HepG2 (cell line): ENCODE measurements around the gene C1QTNF1. TPM values are rescaled to one million over a fixed set of nuclear protein-coding genes. Genes with fewer than 3 reads are reported as not detected.
A peak's percentile ranks its signal among the peaks of the same experiment; 100 is the strongest.

ENCODE experiments used
- ATAC-seq: fragments of 200-7000 bp; cut with Tn5 transposase; 3 replicates; pipeline ENCODE4 v1.9.1; 2020; ENCODE audit warnings: mild to moderate bottlenecking, moderate library complexity
- BruUV-seq: library from RNA; stranded (reverse); fragments of 400-500 nt; replicated peaks from 2 replicates; lab custom pipeline; 2021; lab: Mats Ljungman, UMichigan
- CTCF ChIA-PET: fragments of 300-600 bp; formaldehyde crosslinking; extraction: SDS; loops from one replicate; lab custom pipeline; 2021; ENCODE audit warnings: low total read pairs, inconsistent platforms, low intra/inter-chr PET ratio; lab: Yijun Ruan, JAX
- POLR2A ChIA-PET: fragments of 350-600 bp; sonication (Branson Sonifier 250); formaldehyde crosslinking; loops from one replicate; lab custom pipeline; 2020; ENCODE audit warnings: antibody characterized with exemption, inconsistent platforms; lab: Yijun Ruan, JAX
- DNase-seq: peaks from one replicate; pipeline ENCODE4 v3.0.0-alpha.2; 2015; ENCODE audit warnings: low spot score
- FAIRE-seq: peaks from 3 replicates; lab custom pipeline; 2011; peaks lifted over from hg19 to GRCh38; lab: Jason Lieb, UNC
- H2AFZ ChIP-seq: one replicate; pipeline ENCODE4 v1.6.1; 2011; ENCODE audit warnings: low read length, inconsistent platforms
- H3K27ac ChIP-seq: fragments of 300-600 bp; 3 replicates; pipeline ENCODE4 v1.8.0; 2011; ENCODE audit warnings: mixed run types, mild to moderate bottlenecking, mixed read lengths, low read length, inconsistent platforms; ENCODE audit not compliant: insufficient read depth; ENCODE audit errors: extremely low read length
- H3K27me3 ChIP-seq, 2 experiments: fragments of 200-600 bp in 1 of 2; 2 replicates in 1 of 2; 3 replicates in 1 of 2; pipeline versions ENCODE4 v1.6.0 to v1.8.0; 2011; ENCODE audit warnings: low read length in 2 of 2, mild to moderate bottlenecking in 2 of 2, moderate library complexity in 2 of 2, inconsistent platforms in 1 of 2; ENCODE audit not compliant: insufficient read depth in 2 of 2, control insufficient read depth in 1 of 2
- H3K36me3 ChIP-seq, 2 experiments: fragments of 200-600 bp in 1 of 2; replicated peaks in 1 of 2; 2 replicates in 1 of 2; 3 replicates in 1 of 2; pipeline versions ENCODE4 v1.5.1 to v1.8.0; 2011; ENCODE audit warnings: low read length in 2 of 2, inconsistent platforms in 1 of 2; ENCODE audit not compliant: insufficient read depth in 2 of 2, control insufficient read depth in 1 of 2
- H3K4me1 ChIP-seq: 2 replicates; pipeline ENCODE4 v1.5.1; 2012; ENCODE audit warnings: low read length, inconsistent platforms; ENCODE audit not compliant: insufficient read depth
- H3K4me2 ChIP-seq: 2 replicates; pipeline ENCODE4 v1.6.0; 2011; ENCODE audit warnings: low read depth, low read length, inconsistent platforms
- H3K4me3 ChIP-seq, 3 experiments: fragments of 200-600 bp in 1 of 3; sonication (generic), shearing (Covaris generic) in 1 of 3; replicated peaks in 1 of 3; 2 replicates each; pipeline ENCODE4 v1.5.1; 2011 to 2016; ENCODE audit warnings: low read length in 3 of 3, inconsistent platforms in 2 of 3, low read depth in 2 of 3, mild to moderate bottlenecking in 2 of 3, control low read depth in 1 of 3, mixed read lengths in 1 of 3; ENCODE audit not compliant: insufficient read depth in 1 of 3
- H3K79me2 ChIP-seq: one replicate; pipeline ENCODE4 v1.6.1; 2011; ENCODE audit warnings: low read length, inconsistent platforms; ENCODE audit not compliant: insufficient read depth
- H3K9ac ChIP-seq: 2 replicates; pipeline ENCODE4 v1.6.0; 2011; ENCODE audit warnings: mild to moderate bottlenecking, low read depth, low read length, inconsistent platforms; ENCODE audit not compliant: insufficient read depth
- H3K9me3 ChIP-seq: 2 replicates; pipeline ENCODE4 v1.5.1; 2012; ENCODE audit warnings: mild to moderate bottlenecking, low read length
- H4K20me1 ChIP-seq: 2 replicates; pipeline ENCODE4 v1.6.0; 2011; ENCODE audit warnings: inconsistent platforms, mild to moderate bottlenecking, low read length, moderate library complexity; ENCODE audit not compliant: insufficient read depth
- NKX3-1 ChIP-seq: sonication (generic); formaldehyde crosslinking; IDR thresholded peaks from 2 replicates; pipeline ENCODE4 v1.5.0; 2020; ENCODE audit warnings: missing genetic modification reagents
- RXRA ChIP-seq: sonication (generic); formaldehyde crosslinking; IDR thresholded peaks from 2 replicates; pipeline ENCODE4 v1.5.1; 2020; ENCODE audit warnings: missing genetic modification reagents
- SMAD3 ChIP-seq: sonication (generic); formaldehyde crosslinking; IDR thresholded peaks from 2 replicates; pipeline ENCODE4 v1.4.0; 2020; ENCODE audit warnings: missing genetic modification reagents
- SYNCRIP ChIP-seq: fragments of 200-400 bp; formaldehyde crosslinking; IDR thresholded peaks from 2 replicates; pipeline ENCODE4 v1.6.1; 2018; ENCODE audit warnings: mild to moderate bottlenecking, low read depth, low read length; ENCODE audit not compliant: insufficient read depth
- ZNF569 ChIP-seq: sonication (generic); formaldehyde crosslinking; IDR thresholded peaks from 2 replicates; pipeline ENCODE4 v1.5.0; 2020; ENCODE audit warnings: mild to moderate bottlenecking, missing genetic modification reagents, moderate library complexity, borderline replicate concordance
- ZNF589 ChIP-seq: sonication (generic); formaldehyde crosslinking; conservative IDR thresholded peaks from 2 replicates; pipeline ENCODE4 v1.8.0; 2022; ENCODE audit warnings: mild to moderate bottlenecking, moderate library complexity, missing genetic modification reagents
- WGBS: methylation state at CpG from one replicate; pipeline ENCODE4 v1.1.6; 2017; ENCODE audit warnings: low lambda C conversion rate; 5-methylcytosine and 5-hydroxymethylcytosine counted together
- in situ Hi-C: cut with HindIII; loops from 2 replicates; pipeline ENCODE4 v1.10.0; 2017; ENCODE audit warnings: low pct_unique_long_range_greater_than_20kb; ENCODE audit not compliant: extremely low pct_ligation_motif_present
- intact Hi-C: fragments of 100-400 bp; cut with micrococcal nuclease; formaldehyde crosslinking; loops from one replicate; pipeline ENCODE4 v1.10.0; 2022; ENCODE audit not compliant: unreplicated experiment
- polyA plus RNA-seq, 8 experiments: library from polyadenylated mRNA; depleted of rRNA in 3 of 8; stranded (reverse) in 7 of 8; unstranded in 1 of 8; fragments of >200 nt; fragmentation: Illumina TruSeq in 4 of 8; extraction: Trizol in 4 of 8; gene quantifications; 2 replicates each; pipeline versions ENCODE4 v1.2.1 to v1.2.3, GENCODE V29; 2011 to 2016; ENCODE audit warnings: low read depth in 4 of 8, missing spikeins in 1 of 8, mixed read lengths in 1 of 8; ENCODE audit not compliant: insufficient read depth in 1 of 8
- total RNA-seq, 5 experiments: library from RNA; depleted of rRNA; stranded (reverse); fragments of >200 nt; fragmentation: Illumina TruSeq; extraction: Trizol; gene quantifications; 2 replicates each; pipeline ENCODE4 v1.2.3, GENCODE V29; 2016; ENCODE audit warnings: low read depth in 1 of 5

Gene C1QTNF1
- total and polyA plus RNA-seq, 2 of the 13 experiments (the other 11 are each of a cell fraction or from before 2014, with no cell fraction given), result 0.18 to 0.86 TPM

- no peak for TF ChIP-seq SMAD3 (CRISPR knock-in tag)
- TF ChIP-seq ZNF569 (CRISPR knock-in tag), result no peak
- no peak for TF ChIP-seq NKX3-1
- no peak for TF ChIP-seq ZNF589
- TF ChIP-seq, all 625 proteins: peak for 0
Observed at GRCh38 chr17:79044462-79044861, 20.5 kb downstream of the C1QTNF1 start (continued).

GRCh38 chr17:79045001-79045729 lies 21.2 kb downstream of the C1QTNF1 start:
- H3K4me3 ChIP-seq, result no peak overlapping the region
- BruUV-seq, result no TSS peak
- CTCF ChIA-PET, result interaction anchor here (1.3 to 2.7 kb wide), 5 partner anchors 25 to 348 kb away, joined by 6 to 23 read pairs (median 11); no protein-coding TSS in a partner anchor
- intact Hi-C loops, result loop anchor here (2.0 kb wide), 1 partner anchor 52 kb away; no protein-coding TSS in a partner anchor
- ATAC-seq (no peak), DNase-seq (no peak)
- in situ Hi-C loops, result loop anchor here (5.0 kb wide), 1 partner anchor 37 kb away; no protein-coding TSS in a partner anchor
- H3K9ac ChIP-seq, result no peak overlapping the region
- peaks cover 16 to 68% of the 10 kb centered on the region in 2 experiments; a peak in 4 of 5 replicates for H3K27me3 ChIP-seq
- H4K20me1 ChIP-seq, result no peaks in the 10 kb centered on the region; the same call in 1 of the 2 replicates
- no peaks in the 10 kb centered on the region for H3K9me3 ChIP-seq
- H3K4me2 ChIP-seq, result no peak overlapping the region
- WGBS, result 32% methylated on average over 15 of the region's 15 CpGs
- no peak for TF ChIP-seq SYNCRIP
- TF ChIP-seq RXRA (CRISPR knock-in tag), result 0 out of 2 replicates have a peak, but pooled peaks have one; percentile 5
- TF ChIP-seq, all 625 proteins: peak for 1
- H3K4me1 ChIP-seq, result peaks cover 29% of the 10 kb centered on the region
- no peak overlapping the region for H2AFZ ChIP-seq
- no peaks in the 10 kb centered on the region for H3K79me2 ChIP-seq
- H3K36me3 ChIP-seq, result no peaks in the 10 kb centered on the region
- POLR2A ChIA-PET, result interaction anchor here (1.5 to 1.8 kb wide), 3 partner anchors 18 to 35 kb away, joined by 4 to 23 read pairs (median 4); partner anchors contain the start of genes CANT1 and ENGASE
- FAIRE-seq, result no peak
- H3K27ac ChIP-seq, result no peak overlapping the region
